ENCODE results near the gene SMU1.

Gene SMU1

GRCh38 chr9:33044677-33045282 lies 31.7 kb downstream of the SMU1 start:
- no peak for DNase-seq (ENCODE audit: low read depth)

- DNase-seq (ENCODE audit: low read depth), result peak; percentile 34
Observed at GRCh38 chr9:33044162-33044673, 32.3 kb downstream of the SMU1 start.

- DNase-seq (ENCODE audit: low read depth), result no peak
Observed at GRCh38 chr9:33043671-33044070, 32.8 kb downstream of the SMU1 start.

DNA sequence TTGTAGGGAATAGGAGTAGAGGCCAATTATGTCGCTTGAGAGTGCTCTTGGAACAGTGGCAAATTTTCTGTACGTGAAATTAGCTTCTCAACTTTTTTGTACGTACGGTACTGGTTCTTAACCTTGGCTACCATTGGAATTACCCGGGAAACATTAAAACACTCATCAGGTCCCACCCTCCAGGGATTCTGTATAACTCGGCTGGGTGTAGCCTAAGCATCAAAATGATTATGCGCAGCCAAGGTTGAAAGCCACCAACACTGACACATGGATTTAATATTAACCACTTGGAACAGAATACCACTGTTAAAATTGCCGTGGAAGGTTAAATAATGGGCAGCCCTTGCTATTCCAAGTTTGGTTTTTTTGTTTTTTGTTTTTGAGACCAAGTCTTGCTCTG lies 34.0 kb downstream of the SMU1 start:
- DNase-seq (ENCODE audit: low read depth), result no peak

- DNase-seq (ENCODE audit: low read depth), result no peak
Observed at GRCh38 chr9:33041432-33042188, 34.9 kb downstream of the SMU1 start.

DNA sequence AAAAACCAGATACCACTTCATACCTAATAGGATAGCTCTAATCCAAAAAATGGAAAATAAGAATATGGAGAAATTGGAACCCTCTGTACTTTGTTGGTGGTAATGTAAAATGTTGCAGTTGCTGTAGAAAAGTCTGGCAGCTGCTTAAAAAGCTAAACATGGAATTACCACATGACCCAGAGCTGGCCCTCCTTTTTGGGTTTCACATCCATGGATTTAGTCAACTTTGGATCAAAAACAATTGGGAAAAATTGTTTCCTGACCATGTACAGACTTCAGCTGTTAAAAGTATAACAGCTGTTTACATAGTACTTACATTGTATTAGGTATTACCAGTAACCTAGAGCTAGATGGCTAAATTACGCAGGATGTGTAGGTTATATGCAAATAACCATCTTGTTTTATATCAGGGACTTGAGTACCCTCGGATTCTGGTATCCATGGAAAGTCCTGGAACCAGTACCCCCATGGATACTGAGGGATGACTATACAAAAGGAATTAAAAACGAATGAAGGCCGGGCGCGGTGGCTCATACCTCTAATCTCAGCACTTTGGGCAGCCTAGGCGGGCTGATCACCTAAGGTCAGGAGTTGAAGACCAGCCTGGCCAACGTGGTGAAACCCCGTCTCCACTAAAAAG lies 35.6 kb downstream of the SMU1 start:
- DNase-seq (ENCODE audit: low read depth), result no peak

DNA sequence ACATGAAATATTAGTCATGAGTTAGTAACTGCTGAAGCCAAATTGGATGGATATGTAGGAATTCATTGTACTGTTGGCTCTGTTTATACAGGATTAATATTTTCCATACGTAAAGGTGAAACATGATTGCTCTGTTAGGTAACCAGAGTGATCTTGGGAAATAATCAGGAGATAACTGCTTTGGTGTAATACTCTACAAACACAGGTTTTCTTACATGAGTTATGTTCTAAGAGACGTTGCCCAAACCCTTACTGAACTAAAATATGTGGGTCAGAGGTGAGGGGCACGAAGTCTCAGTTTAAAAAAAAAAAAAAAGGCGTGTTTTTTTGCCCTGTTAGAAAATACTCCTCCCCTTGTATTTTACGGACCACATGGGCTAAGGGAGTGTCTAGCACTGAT lies 43.6 kb downstream of the SMU1 start:
- no peak for DNase-seq (ENCODE audit: low read depth)

DNA sequence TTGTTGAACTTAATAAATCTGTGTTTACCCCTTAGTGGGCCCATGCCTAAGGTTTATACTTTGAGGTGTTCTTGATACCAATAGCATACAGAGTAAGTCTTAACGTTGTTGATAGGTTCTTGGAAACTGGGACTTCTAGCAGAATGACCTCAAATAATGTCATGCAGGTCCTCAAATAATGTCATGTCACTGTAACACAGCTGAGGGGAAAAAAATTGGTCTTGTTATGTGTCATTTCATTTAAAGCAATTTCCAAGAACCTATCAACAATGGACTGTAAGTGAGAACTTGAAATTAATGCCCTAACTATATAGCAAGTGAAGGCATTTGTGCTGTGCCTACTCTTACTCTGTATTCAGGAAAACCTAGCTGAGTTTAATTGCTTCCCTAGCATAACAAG lies 44.2 kb downstream of the SMU1 start:
- DNase-seq (ENCODE audit: low read depth), result no peak

DNA sequence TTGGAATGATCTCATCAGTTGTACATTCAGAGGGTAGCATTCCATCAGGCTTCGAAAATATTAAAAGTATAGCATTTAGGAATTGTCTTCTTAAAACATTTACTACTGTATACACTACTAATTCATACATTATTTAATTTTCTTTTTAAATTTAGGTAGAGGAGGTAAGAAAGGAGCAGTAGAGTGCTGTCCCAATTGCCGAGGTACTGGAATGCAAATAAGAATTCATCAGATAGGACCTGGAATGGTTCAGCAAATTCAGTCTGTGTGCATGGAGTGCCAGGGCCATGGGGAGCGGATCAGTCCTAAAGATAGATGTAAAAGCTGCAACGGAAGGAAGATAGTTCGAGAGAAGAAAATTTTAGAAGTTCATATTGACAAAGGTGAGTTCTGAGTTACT lies 46.2 kb downstream of the SMU1 start:
- no peak for DNase-seq (ENCODE audit: low read depth)

- peak; percentile 25 for DNase-seq (ENCODE audit: low read depth)
Observed at GRCh38 chr9:33029231-33029786, 47.2 kb downstream of the SMU1 start.

DNA sequence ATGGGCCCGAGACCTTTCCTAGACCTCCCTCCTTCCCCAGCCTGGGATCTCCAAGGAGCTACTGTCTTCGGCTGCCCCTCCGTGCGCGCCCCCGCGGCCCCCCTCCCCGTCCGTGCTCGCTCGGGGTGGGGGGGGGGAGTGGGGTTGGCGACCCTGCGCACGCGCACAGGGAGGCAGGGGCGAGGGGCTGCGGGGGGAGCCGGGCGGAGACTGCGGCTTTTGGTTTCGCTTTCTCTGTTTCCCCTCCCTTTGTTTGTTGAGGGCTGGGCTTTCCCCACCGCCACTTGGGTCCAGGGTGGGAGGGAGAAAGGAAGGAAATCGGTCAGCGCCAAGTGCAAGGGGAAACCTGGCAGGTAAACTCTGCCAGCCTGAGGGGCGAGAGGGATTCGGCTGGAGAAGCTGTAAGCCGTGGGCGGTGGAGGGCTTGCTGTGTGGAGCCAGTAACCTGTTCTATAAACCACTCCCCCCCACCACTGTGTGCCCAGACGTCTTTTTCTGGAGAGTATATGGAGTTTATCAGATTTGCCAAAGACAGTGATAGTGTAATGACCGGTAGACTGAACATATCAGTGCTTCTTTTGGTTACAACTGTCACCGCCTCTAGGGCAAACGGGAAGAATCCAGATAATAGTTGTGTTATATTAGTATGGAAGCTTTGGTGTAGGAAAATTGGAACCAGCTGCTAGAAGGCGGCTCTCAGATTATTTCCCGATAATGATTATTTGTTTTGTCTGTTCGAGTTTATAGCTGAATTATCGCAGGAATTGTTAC lies 50.7 kb downstream of the SMU1 start:
- DNase-seq (ENCODE audit: low read depth), result no peak

DNA sequence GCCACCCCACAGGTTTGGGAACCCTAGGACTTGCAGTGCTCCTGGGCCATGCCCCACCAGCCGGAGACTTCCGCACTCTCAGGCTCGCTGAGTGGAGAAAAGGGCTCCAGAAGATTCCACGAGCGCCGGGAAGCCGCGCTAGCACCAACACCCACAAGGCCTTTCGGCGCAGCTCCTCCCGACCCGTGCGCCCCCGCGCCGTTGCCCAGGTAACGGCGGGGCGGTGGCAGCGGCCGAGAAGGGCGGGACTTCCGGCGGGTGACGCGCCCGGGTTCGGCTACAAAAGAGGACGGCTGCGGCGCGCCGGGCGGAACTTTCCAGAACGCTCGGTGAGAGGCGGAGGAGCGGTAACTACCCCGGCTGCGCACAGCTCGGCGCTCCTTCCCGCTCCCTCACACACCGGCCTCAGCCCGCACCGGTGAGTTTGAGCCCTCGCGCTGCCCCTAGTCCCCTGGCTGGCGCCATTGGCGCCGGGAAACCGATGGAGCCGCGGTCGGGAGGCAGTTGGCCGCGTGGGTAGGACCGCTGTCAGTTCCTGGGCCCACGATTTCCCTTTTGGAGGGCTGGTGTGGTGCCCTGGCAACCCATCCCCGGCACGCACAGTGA lies 51.4 kb downstream of the SMU1 start, which contains the start of gene DNAJA1:
Gene DNAJA1 (plus strand): TSS at position 308 of the 606 bp plus-strand sequence. CDS start 1,212 bp downstream, outside the sequence.
- peak; percentile 70 for DNase-seq (ENCODE audit: low read depth)

DNA sequence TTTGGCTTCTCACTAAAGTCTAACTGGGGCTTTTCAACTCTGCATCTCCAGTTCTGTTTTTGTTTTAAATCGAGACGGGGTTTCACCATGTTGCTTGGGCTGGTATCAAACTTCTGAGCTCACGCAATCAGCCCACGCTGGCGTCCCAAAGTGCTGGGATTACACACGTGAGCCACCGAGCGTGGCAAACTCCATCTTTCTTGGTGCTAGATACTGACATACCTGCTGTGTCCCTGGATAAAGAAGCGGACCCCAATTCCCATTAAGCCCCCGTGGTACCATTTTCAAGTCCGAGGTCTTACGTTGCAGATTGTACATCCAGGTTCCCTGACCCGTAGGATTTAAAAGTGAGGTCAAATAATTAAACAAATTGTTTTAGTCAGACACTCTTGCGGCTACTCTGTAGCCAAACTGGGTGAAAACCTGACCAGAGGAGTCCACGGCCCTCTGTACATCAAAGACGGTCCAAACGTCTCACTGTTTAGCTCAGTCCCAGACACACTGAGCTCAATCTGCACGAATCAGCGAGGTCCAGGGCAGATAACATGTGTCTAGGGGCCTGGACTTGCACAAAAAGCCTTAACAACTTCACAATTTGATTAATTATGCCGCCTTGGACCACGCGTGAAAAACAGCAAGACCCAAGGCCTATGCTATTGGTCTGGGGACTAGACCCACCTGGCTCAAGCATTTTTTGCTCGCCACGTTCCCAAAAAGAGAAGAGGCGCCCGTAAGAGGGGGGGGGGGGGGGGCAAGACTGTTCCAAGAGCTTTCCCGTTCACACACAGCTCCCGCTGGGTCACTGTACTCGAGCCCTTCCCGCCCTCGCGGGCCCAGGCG lies 52.1 kb downstream of the SMU1 start:
- DNase-seq (ENCODE audit: low read depth), result no peak

DNA sequence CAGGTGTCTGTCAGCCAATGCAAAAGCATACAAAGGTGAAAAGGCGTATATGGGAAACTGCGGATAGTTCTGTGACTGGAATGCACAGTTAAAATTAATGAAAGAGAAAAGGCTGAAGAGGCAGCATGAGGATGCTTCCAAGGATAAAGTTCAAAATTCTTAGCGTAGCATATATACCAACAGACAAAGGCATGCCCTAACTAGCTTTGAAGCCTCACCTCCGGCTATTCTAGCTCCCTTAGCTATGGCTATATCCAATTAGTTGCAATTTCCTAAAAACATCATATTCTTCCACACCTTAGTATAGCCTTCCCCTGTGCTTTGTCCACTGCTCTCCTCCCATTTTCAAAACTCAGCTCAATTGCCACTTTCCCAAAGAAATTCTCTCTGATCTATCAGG lies 52.8 kb downstream of the SMU1 start:
- no peak for DNase-seq (ENCODE audit: low read depth)

DNA sequence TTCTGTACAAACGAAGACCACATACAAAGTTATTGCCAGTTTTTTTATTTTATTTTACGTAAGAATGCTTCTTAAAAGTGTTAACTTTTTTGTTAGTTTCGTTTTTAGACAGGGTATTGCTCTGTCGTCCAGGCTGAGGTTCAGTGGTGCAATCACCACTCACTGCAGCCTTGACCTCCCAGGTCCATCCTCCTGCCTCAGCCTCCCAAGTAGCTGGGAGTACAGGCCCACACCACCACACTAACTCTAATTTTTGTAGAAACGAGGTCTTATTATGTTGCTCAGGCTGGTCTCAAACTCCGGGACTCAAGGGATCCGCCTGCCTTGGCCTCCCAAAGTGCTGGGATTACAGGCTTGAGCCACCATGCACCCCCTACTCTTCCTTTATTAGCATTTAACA lies 53.7 kb downstream of the SMU1 start:
- no peak for DNase-seq (ENCODE audit: low read depth)

GRCh38 chr9:33022303-33022702 lies 54.2 kb downstream of the SMU1 start:
- no peak for DNase-seq (ENCODE audit: low read depth)

- DNase-seq (ENCODE audit: low read depth), result no peak
Observed at GRCh38 chr9:33019797-33020196, 56.7 kb downstream of the SMU1 start.

- DNase-seq (ENCODE audit: low read depth), result no peak
Observed at GRCh38 chr9:33017283-33018041, 59.0 kb downstream of the SMU1 start.

DNA sequence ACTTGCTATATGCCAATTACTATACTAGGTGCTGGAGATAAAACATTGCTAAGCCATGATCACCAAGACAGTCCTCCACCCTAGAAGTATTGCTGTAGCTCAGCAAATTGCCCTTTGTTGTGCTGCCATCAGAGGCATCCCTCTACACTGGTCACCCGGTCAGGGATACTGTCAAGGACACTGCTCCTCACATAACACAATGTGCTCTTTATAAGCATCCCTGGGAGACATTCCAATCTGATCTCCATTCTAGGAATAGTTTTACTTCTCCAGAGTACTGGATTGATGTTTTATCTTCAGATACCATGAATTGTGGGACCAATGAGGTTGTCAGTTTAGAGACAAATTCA lies 61.8 kb downstream of the SMU1 start:
- no peak for DNase-seq (ENCODE audit: low read depth)
